Measurements from ENCODE around the gene CARMIL1.

CARMIL1 gene

DNA sequence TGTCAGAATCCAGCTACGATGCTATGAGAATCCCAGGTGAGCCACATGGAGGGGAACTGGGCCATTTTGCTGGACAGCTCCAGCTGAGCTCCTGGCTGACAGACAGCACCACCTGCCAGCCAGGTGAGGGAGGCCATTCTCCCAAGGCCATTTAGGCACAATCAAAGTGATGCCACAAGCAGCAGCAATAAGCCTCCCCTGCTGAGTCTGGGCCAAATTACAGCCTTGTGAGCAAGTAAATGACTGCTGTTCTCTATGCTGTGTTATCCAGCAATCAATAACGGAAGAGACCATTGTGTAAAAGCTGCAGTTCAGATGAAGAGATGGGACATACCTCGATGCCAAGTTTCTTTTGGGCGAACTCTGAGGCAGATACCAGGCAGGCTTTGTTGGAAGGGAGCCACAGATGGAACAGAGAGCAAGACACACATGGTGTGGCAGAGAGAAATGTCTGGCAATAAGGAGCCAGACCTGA is 358.8 kb downstream of the CARMIL1 start:
- no peak overlapping the region for H3K27ac ChIP-seq (ENCODE audit: low read length)
- no peak overlapping the region for H3K4me2 ChIP-seq (ENCODE audit: low read length)
- H3K36me3 ChIP-seq (replicated peaks; ENCODE audit: low read depth, low read length) = no peaks in the 10 kb centered on the region
- H3K79me2 ChIP-seq (ENCODE audit: low read length) = no peaks in the 10 kb centered on the region
- H4K20me1 ChIP-seq (ENCODE audit: insufficient read depth, low read length) = no peaks in the 10 kb centered on the region
- no peaks in the 10 kb centered on the region for H3K27me3 ChIP-seq (ENCODE audit: low read depth, low read length)
- no peak overlapping the region for H3K9ac ChIP-seq (ENCODE audit: low read length)
- no peaks in the 10 kb centered on the region for H3K4me1 ChIP-seq (ENCODE audit: low read length)
- H2AFZ ChIP-seq (ENCODE audit: low read depth, low read length) = no peak overlapping the region
- no peak for TF ChIP-seq EZH2phosphoT487 (IDR thresholded peaks at IDR 0.05; ENCODE audit: low read depth)
- TF ChIP-seq, protein P1, sequence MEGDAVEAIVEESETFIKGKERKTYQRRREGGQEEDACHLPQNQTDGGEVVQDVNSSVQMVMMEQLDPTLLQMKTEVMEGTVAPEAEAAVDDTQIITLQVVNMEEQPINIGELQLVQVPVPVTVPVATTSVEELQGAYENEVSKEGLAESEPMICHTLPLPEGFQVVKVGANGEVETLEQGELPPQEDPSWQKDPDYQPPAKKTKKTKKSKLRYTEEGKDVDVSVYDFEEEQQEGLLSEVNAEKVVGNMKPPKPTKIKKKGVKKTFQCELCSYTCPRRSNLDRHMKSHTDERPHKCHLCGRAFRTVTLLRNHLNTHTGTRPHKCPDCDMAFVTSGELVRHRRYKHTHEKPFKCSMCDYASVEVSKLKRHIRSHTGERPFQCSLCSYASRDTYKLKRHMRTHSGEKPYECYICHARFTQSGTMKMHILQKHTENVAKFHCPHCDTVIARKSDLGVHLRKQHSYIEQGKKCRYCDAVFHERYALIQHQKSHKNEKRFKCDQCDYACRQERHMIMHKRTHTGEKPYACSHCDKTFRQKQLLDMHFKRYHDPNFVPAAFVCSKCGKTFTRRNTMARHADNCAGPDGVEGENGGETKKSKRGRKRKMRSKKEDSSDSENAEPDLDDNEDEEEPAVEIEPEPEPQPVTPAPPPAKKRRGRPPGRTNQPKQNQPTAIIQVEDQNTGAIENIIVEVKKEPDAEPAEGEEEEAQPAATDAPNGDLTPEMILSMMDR (IDR thresholded peaks at IDR 0.05; ENCODE audit: low read depth, low read length) = no peak
- H3K9me3 ChIP-seq (ENCODE audit: insufficient read depth, low read length) = no peaks in the 10 kb centered on the region
- H3K4me3 ChIP-seq (ENCODE audit: low read length) = no peak overlapping the region

GRCh38 chr6:25639653-25640052 is 360.5 kb downstream of the CARMIL1 start:
- Histone ChIP-seq H3K4me2 (ENCODE audit: low read length) (no peak overlapping the region), H3K4me1 (ENCODE audit: low read length) (no peaks in the 10 kb centered on the region), H2AFZ (ENCODE audit: low read depth, low read length) (no peak overlapping the region), H3K27me3 (ENCODE audit: low read depth, low read length) (peaks cover 1% of the 10 kb centered on the region; the same call in 1 of the 2 replicates), H3K36me3 (replicated peaks; ENCODE audit: low read depth, low read length) (no peaks in the 10 kb centered on the region), H3K9ac (ENCODE audit: low read length) (no peak overlapping the region), H3K9me3 (ENCODE audit: insufficient read depth, low read length) (no peaks in the 10 kb centered on the region), H3K27ac (ENCODE audit: low read length) (no peak overlapping the region), H3K4me3 (ENCODE audit: low read length) (no peak overlapping the region), H4K20me1 (ENCODE audit: insufficient read depth, low read length) (no peaks in the 10 kb centered on the region), H3K79me2 (ENCODE audit: low read length) (no peaks in the 10 kb centered on the region)
- TF ChIP-seq, protein P1 (IDR thresholded peaks at IDR 0.05; ENCODE audit: low read depth, low read length) = no peak
- no peak for TF ChIP-seq EZH2phosphoT487 (IDR thresholded peaks at IDR 0.05; ENCODE audit: low read depth)

GRCh38 chr6:25640446-25640845 is 361.3 kb downstream of the CARMIL1 start:
- Histone ChIP-seq H3K27ac (ENCODE audit: low read length) (no peak overlapping the region), H3K4me1 (ENCODE audit: low read length) (no peaks in the 10 kb centered on the region), H3K79me2 (ENCODE audit: low read length) (no peaks in the 10 kb centered on the region), H3K9ac (ENCODE audit: low read length) (no peak overlapping the region), H2AFZ (ENCODE audit: low read depth, low read length) (no peak overlapping the region), H3K9me3 (ENCODE audit: insufficient read depth, low read length) (no peaks in the 10 kb centered on the region), H3K4me3 (ENCODE audit: low read length) (no peak overlapping the region), H3K27me3 (ENCODE audit: low read depth, low read length) (peaks cover 6% of the 10 kb centered on the region; the same call in 1 of the 2 replicates), H3K4me2 (ENCODE audit: low read length) (no peak overlapping the region), H4K20me1 (ENCODE audit: insufficient read depth, low read length) (no peaks in the 10 kb centered on the region), H3K36me3 (replicated peaks; ENCODE audit: low read depth, low read length) (no peaks in the 10 kb centered on the region)
- TF ChIP-seq, protein P1 (IDR thresholded peaks at IDR 0.05; ENCODE audit: low read depth, low read length) = no peak
- no peak for TF ChIP-seq EZH2phosphoT487 (IDR thresholded peaks at IDR 0.05; ENCODE audit: low read depth)

- Histone ChIP-seq H2AFZ (ENCODE audit: low read depth, low read length) (no peak overlapping the region), H3K4me3 (ENCODE audit: low read length) (no peak overlapping the region), H3K9ac (ENCODE audit: low read length) (no peak overlapping the region), H3K79me2 (ENCODE audit: low read length) (no peaks in the 10 kb centered on the region), H3K27me3 (ENCODE audit: low read depth, low read length) (peaks cover 6% of the 10 kb centered on the region; the same call in 1 of the 2 replicates), H3K4me1 (ENCODE audit: low read length) (no peaks in the 10 kb centered on the region), H3K36me3 (replicated peaks; ENCODE audit: low read depth, low read length) (no peaks in the 10 kb centered on the region), H4K20me1 (ENCODE audit: insufficient read depth, low read length) (no peaks in the 10 kb centered on the region), H3K9me3 (ENCODE audit: insufficient read depth, low read length) (no peaks in the 10 kb centered on the region), H3K4me2 (ENCODE audit: low read length) (no peak overlapping the region), H3K27ac (ENCODE audit: low read length) (no peak overlapping the region)
- TF ChIP-seq, protein P1 (IDR thresholded peaks at IDR 0.05; ENCODE audit: low read depth, low read length) = no peak
- TF ChIP-seq EZH2phosphoT487 (IDR thresholded peaks at IDR 0.05; ENCODE audit: low read depth) = no peak
Measured at GRCh38 chr6:25640891-25641290, 361.7 kb downstream of the CARMIL1 start.
